HG03280 (cell line): Measurements from ENCODE around the gene TMEM123.
"Not testable (repeated sequence)": the region's sequence is repeated elsewhere in the genome, so short reads cannot be mapped to it uniquely, and the experiment has no call there.

ENCODE experiments used
- ATAC-seq: cut with Tn5 transposase; IDR thresholded peaks from one replicate; pipeline ENCODE4 v1.9.1; 2021; ENCODE audit warnings: mild to moderate bottlenecking, moderate library complexity; ENCODE audit not compliant: unreplicated experiment

The TMEM123 gene

GRCh38 chr11:102398297-102398696, 54.3 kb downstream of the TMEM123 start:
- ATAC-seq = no peak

GRCh38 chr11:102396708-102397563, 55.6 kb downstream of the TMEM123 start:
- ATAC-seq = no peak

- ATAC-seq = no peak
Observed at GRCh38 chr11:102395720-102396393, 56.7 kb downstream of the TMEM123 start.

- ATAC-seq = no peak
Observed at GRCh38 chr11:102393272-102393730, 59.3 kb downstream of the TMEM123 start.

DNA sequence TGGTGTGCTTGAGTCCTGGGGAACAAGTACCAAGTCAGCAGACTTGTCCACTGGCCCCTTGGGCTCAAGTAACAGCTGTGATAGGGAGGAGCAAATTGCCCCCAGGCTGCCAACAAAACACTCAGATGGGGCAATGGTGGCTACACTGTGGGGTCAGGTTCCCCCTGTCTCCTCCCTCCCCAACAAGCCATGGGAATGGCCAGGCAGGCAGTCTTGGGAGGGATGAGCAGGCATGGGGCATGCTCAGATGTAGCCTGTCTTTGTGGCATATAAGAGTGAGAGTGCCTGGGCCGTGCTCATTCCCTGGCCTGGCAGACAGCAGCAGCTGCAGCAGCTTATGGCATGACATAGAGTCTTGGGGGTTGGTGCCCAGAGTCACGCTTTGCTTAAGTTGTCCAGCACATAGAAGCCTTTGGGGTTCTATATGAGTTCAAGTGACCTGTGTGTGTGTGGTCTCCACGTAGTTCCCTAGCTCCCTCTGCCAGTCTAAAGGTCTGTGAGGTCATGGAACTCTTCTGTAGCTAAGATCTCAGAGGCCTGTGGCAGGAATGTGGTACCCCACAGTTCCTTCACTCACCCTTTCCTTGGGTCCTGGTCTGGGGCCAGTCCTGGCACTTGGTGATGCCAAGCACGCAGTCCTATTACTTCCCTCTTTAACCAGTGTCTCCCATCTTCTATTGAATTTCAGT, 60.9 kb downstream of the TMEM123 start:
- ATAC-seq = no peak

DNA sequence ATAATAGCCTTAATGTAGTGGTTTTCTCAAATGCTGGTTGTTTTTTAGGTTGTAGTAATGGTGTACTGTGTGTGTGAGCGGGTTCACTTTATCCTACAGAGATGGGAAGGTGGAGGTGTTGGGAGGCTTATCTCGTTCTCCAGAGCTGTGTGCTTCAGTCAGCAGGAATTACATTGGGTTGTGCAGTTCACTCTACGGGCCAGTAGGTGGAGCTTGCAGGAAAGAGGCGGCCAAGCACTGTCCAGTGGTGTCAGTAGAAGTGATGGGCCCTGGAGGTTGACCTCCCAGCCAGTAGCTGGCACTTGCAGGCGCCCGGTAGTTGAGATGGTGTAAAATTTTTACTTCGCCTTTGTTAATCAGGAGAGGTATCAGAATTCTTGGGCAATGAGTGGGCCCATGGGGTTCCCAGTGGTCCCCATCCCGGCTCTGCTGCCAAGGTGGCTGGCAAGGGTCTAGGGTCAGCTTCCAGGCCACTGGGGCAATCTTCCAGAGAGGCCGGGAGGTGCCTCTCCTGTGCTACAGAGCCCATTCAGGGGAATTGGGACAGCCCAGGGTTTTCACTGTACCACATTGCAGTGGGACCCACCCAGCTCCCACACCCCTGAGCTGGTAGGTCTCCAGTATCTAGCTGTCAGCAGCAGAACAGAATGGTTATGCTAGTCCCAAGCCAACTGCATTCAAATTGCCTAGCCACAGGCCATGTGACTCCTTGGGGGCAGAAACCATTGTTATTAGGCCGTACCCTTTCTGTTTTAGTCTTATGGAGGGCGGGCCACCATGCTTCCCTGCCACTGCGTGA, 61.7 kb downstream of the TMEM123 start:
- peak; percentile 75 for ATAC-seq

- ATAC-seq = no peak
Observed at GRCh38 chr11:102389253-102389652, 63.3 kb downstream of the TMEM123 start.

DNA sequence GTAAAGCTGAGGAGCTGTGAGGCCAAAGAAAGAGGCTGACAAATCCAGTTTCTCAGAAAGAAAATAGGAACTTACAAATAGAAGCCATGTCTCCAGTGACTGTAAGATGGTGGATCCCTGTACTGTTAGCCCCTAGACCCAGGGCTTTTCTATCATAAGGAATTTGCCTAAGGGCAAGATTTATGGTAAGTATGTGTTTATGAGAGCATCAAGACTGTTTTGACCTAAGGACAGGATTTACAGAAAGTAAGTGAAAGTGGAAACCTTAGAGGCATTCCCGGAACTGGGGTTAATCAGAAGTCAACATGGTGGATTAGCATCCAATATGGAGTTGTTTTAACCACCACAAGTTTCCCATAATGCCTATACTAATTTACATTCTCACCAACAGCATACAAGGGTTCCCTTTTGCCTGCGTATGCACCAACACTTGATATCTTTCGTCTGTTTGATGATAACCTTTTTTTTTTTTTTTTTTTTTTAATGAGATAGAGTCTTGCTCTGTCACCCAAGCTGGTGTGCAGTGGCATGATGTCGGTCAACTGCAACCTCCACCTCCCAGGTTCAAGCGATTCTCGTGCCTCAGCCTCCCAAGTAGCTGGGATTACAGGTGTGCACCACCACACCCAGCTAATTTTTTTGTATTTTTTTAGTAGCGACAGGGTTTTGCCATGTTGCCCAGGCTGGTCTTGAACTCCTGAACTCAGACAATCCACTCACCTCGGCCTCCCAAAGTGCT, 65.4 kb downstream of the TMEM123 start:
- no peak for ATAC-seq

DNA sequence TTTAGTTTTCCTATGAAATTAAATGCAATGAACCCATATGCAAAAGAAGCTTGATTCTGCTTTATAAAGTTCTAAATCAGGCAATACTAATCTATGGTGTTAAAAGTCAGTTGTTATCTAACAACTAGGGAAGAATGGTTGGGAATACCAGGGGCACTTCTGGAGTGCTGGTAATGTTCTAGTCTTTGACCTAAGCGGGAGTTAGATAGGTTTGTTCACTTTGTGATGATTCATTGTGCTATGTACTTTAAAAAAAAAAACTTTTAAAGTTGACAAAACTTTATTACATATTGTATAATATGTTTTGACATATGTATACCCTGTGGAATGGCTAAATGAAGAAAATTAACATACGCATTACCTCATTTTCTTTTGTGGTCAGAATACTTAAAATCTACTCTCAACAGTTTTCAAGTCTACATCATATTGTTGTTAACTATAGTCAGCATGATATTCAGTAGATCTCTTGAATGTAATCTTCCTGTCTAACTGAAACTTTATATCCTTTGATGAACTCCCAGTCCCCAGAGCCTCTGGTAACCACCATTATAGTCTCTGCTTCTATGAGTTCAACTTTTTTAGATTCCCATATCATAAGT, 66.3 kb downstream of the TMEM123 start:
- no peak for ATAC-seq

- ATAC-seq = no peak
Observed at GRCh38 chr11:102385085-102386007, 67.2 kb downstream of the TMEM123 start.

DNA sequence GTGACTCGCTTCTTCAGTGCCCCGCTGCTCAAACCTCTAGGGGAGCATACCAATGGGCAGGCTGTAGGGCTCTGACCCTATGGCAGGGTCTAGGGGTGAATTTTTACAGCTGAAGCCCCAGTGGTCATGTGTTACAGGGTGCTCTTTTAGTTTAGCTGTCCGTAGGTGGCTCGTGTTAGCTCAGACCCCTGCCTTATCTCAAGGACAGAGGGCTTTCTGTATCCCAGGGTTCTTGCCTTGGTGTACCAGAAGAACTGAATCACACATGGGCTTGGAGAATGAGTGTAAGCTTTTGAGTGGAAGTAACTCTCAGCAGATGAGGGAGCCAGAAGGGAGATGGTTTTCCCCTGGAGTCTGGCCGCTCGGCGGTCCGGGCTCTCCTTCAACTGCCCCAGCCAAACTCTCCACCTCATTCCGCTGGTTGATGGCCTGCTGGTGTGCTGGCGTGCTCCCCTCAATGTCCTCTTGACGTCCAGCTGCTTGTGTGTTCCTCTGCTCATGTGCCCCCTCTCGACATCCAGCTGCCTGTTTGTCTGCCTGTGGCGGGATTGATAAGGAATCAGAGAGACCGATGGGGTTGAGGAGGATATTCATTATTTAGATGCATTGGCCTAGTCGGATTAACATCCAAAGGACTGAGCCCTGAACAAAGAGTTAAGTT, 68.0 kb downstream of the TMEM123 start:
- ATAC-seq = no peak

- no peak for ATAC-seq
Observed at GRCh38 chr11:102383839-102384238, 68.7 kb downstream of the TMEM123 start.

- no peak for ATAC-seq
Observed at GRCh38 chr11:102382384-102382783, 70.2 kb downstream of the TMEM123 start.

DNA sequence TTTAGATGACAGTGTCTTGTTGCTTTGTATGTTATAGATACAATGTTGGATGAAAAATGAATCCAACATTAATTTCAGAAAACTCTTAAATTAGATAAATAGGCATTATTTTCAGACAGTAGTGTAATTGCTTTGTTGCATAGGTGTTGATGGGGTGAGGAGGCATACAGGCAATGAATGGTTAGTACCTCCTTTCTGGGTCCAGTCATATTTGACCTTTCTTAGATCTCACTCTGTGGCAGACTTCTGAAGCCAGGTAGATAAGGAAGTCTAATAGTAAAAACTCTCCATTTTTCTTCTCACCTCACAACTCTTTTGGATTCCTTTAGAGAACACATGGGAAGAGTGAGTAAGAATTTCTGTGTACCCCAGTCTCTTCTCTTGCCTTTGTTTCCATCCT, 73.7 kb downstream of the TMEM123 start:
- no peak for ATAC-seq

- ATAC-seq = no peak
Observed at GRCh38 chr11:102377891-102378290, 74.7 kb downstream of the TMEM123 start.

DNA sequence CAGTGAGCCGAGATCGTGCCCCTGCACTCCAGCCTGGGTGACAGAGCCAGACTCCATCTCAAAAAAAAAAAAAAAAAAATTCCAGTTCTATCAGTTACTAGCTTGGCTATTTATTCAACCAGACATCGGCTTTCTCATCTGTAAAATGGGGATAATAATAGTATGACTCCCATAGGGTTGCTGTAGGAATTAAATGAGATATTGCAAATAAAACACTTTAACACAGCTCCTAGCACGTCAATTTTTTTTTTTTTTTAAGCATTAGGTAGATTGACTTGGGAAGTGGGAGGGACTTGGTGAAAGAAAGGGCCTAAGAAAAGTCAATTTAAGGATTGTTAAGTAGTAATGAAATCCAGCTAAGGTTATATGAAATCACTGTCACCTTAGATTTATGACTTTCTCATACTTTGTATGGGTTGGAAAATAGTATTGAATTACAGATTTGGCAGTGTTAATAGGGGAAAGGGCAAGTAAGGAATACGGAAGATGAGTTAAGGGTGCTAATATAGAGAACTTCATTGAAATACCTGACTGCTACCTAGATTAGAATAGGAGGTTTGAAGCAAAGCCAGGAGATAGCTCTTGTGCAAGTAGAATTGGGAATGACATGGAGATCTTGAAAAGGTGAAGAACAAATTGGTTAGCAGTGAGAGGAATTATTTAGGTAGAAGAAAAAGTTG, 76.7 kb downstream of the TMEM123 start:
- no peak for ATAC-seq

DNA sequence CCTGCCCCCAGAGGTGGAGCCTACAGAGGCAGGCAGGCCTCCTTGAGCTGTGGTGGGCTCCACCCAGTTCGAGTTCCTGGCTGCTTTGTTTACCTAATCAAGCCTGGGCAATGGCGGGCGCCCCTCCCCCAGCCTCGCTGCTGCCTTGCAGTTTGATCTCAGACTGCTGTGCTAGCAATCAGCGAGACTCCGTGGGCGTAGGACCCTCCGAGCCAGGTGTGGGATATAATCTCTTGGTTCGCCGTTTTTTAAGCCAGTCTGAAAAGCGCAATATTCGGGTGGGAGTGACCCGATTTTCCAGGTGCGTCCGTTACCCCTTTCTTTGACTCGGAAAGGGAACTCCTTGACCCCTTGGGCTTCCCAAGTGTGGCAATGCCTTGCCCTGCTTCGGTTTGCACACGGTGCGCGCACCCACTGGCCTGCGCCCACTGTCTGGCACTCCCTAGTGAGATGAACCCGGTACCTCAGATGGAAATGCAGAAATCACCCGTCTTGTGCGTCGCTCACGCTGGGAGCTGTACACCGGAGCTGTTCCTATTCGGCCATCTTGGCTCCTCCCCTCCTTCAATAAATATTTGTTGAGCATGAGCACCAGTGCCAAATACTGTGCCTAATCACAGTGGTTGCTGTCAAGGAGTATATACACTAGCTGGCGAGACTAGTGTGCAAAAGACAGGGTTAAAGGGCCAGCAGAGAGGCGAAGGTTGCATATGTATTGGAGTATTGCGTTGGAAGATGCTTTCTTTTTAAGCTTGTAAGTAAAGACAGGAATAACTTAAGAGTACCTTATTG, 77.7 kb downstream of the TMEM123 start:
- not testable (repeated sequence) for ATAC-seq
